ENCODE results near the gene ESF1.
A peak's percentile ranks its signal among the peaks of the same experiment; 100 is the strongest.

- TF ChIP-seq CTCF (IDR thresholded peaks at IDR 0.05; ENCODE audit: insufficient read depth, low read length) (peak; percentile 34), GABPA (IDR thresholded peaks at IDR 0.05; ENCODE audit: low read depth) (no peak), POLR2AphosphoS5 (IDR thresholded peaks at IDR 0.05; ENCODE audit: low read depth) (no peak), REST (IDR thresholded peaks at IDR 0.05; ENCODE audit: insufficient replicate concordance, low read depth) (no peak)
Observed at GRCh38 chr20:13788167-13788834, 3.6 kb upstream of the ESF1 start.
